SK-N-MC (cell line): ENCODE results near the gene NOP16.
"Not testable (repeated sequence)": the region's sequence is repeated elsewhere in the genome, so short reads cannot be mapped to it uniquely, and the experiment has no call there.

Source experiments
- DNase-seq: peaks from one replicate; pipeline ENCODE4 v3.0.0-alpha.2; 2011; ENCODE audit warnings: low read depth, low spot score
- H3K27ac ChIP-seq: fragments of 200-600 bp; sonication (generic); 2 replicates; pipeline ENCODE4 v1.5.1; 2016; ENCODE audit warnings: mixed run types
- H3K36me3 ChIP-seq: fragments of 200-600 bp; sonication (generic); 2 replicates; pipeline ENCODE4 v1.6.1; 2017; ENCODE audit warnings: antibody characterized with exemption, low read length, mixed read lengths; ENCODE audit not compliant: insufficient read depth
- H3K4me3 ChIP-seq: fragments of 200-600 bp; sonication (generic); 2 replicates; pipeline ENCODE4 v1.5.1; 2016
- H3K9ac ChIP-seq: fragments of 200-600 bp; sonication (generic); 2 replicates; pipeline ENCODE4 v1.8.0; 2017; ENCODE audit warnings: mixed run types, mixed read lengths; ENCODE audit not compliant: insufficient read length
- H3K9me3 ChIP-seq: fragments of 200-600 bp; sonication (generic); 2 replicates; pipeline ENCODE4 v1.6.1; 2017; ENCODE audit warnings: low read depth, mild to moderate bottlenecking, antibody characterized with exemption, low read length, moderate library complexity, mixed read lengths
- EZH2 ChIP-seq: fragments of 200-600 bp; sonication (generic); IDR thresholded peaks from one replicate; pipeline ENCODE4 v1.6.1; 2017; ENCODE audit warnings: antibody characterized with exemption
- FOXP2 ChIP-seq: optimal IDR thresholded peaks from 2 replicates; pipeline ENCODE3; 2011; ENCODE audit warnings: mild to moderate bottlenecking, moderate library complexity; ENCODE audit not compliant: insufficient read depth; ENCODE audit errors: extremely low read length, control extremely low read depth
- POLR2AphosphoS5 ChIP-seq: IDR thresholded peaks from 2 replicates; pipeline ENCODE4 v1.6.1; 2012; ENCODE audit warnings: mild to moderate bottlenecking, low read depth, low read length, borderline replicate concordance

Gene NOP16

DNA sequence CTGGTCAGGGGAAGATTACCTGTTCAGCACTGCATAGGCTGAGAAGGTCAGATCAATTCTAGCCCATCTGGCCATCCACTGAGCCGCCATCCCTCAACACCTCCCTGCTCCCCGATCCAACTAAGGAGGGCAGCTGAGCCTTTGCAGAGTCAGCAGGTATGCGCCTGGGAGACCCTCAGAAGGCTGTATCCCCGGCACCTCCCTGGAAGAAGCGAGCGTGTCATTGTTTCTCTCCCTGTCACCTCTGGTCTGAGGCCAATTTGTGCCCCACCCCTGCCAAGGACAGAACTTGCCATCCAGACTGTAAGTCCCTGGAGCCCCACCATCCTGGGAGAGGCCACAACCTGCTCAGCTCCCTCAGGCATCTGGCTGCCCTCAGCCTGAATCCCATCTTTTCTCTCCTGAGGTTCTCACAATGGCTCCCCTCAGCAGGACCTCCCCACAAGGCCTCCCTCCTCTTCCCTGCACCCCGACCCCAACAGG, 25.4 kb upstream of the NOP16 start:
- H3K9me3 ChIP-seq = no peaks in the 10 kb centered on the region
- no peak for DNase-seq
- TF ChIP-seq POLR2AphosphoS5 (no peak), FOXP2 (no peak), EZH2 (no peak)
- no peak overlapping the region for H3K4me3 ChIP-seq
- H3K9ac ChIP-seq = no peak overlapping the region
- H3K36me3 ChIP-seq = no peaks in the 10 kb centered on the region
- H3K27ac ChIP-seq = no peak overlapping the region

DNA sequence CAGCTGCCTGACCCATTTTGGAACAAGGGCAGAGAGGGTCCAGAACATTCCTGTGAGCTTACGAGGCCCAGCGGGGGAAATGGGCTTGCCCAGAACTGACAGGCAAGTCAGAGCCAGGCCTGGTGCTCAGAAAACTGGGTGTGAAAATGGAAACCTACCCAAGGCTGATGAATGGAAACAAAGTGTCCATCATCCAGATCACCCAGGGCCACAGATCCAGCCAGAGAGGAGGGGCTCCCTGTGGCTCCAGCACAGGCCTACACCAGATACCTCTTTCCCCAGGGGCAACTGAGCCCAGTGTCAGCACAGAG, 24.8 kb upstream of the NOP16 start:
- DNase-seq = no peak
- Histone ChIP-seq H3K9me3 (no peaks in the 10 kb centered on the region), H3K27ac (no peak overlapping the region), H3K36me3 (no peaks in the 10 kb centered on the region), H3K4me3 (no peak overlapping the region), H3K9ac (no peak overlapping the region)
- no peak for TF ChIP-seq POLR2AphosphoS5
- no peak for TF ChIP-seq FOXP2
- TF ChIP-seq EZH2 = no peak

DNA sequence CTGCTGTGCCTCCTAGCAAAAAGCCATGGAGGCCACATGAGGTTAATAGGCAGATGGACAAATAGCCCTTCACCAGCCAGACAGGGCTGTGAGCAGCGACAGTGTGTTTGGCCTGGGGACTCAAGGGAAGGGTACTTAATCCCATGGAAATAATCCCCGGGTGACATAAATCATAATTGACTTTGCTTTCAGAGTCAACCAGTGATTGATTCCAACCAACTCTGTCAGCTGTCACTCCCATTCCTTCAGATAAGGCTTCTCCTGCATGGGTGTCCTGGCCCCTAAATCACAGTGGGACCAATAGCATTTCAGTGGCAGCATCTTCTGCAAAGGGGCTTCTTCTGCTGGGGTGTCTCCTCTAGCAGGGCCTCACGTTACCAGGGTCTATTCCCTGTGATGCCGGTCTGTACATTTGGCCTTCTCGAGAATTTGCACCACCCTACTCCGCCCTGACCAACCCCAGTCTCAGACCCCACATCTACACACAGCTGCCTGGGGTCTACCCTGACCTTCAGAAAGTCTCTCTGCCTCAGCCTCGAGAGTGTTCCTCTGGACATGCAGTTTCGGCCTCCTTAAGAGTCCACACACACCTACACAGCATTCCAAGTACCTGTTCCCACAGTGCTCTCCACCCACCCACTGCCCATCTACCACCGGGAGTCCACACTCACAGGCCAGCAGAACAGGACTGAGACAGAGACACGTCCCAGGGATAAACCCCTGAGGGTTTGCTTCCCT, 24.3 kb upstream of the NOP16 start:
- Histone ChIP-seq H3K27ac (no peak overlapping the region), H3K9me3 (no peaks in the 10 kb centered on the region), H3K4me3 (no peak overlapping the region), H3K36me3 (no peaks in the 10 kb centered on the region), H3K9ac (no peak overlapping the region)
- TF ChIP-seq FOXP2 (no peak), POLR2AphosphoS5 (no peak), EZH2 (no peak)
- no peak for DNase-seq

DNA sequence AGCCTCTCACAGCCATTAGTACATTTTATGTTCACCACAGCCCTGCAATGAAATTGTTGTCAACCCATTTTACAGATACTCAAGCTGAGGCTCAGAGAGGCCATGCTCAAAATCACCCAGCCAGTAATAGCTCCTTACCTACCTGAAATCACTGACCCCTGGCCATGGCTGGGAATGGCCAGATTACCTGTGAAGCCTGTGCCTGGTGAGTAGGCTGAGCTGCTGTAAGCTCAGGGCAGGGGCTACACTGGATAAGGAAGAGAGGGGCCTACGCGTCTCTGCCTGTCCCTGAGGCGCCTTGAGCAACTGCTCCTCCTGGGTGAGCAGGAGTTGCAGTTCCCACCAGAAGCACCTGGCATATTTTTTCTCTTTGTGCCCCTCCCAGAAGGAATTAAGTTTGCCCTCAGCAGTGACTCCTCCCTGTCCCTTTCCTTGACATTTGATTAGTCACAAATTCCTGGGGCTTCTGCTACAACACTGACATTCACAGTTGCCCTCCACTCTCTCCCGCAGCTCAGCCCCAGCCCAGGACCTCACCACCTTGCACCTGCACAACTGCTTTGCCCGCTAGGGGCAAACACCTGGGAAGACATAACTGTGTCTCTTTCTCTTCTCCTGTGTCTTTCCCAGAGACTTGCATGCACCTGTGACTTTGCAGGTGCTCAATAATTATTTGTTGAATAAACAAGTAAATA, 22.2 kb upstream of the NOP16 start:
- Histone ChIP-seq H3K4me3 (no peak overlapping the region), H3K9ac (no peak overlapping the region), H3K27ac (no peak overlapping the region), H3K9me3 (no peaks in the 10 kb centered on the region), H3K36me3 (no peaks in the 10 kb centered on the region)
- no peak for DNase-seq
- TF ChIP-seq FOXP2 = no peak
- TF ChIP-seq EZH2 = no peak
- no peak for TF ChIP-seq POLR2AphosphoS5

DNA sequence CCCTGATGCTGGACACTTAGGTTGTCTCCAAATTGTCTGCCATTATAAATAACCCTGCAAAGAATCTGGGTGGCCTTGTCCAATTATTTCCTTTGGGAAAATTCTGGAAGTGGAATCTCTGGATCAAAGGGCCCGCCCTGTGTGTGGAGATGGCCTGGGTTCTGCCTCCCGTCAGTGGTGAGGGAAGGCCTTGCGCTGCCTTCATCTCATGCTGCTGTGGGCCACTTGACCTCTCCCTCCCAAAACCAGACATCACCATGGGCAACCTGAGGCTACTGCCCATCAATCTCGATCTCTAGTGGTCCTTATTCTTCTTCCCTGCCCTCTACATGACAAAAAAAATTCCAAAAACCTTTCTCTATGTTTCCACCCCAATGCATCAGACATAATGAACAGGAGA, 21.4 kb upstream of the NOP16 start:
- no peak for DNase-seq
- Histone ChIP-seq H3K36me3 (no peaks in the 10 kb centered on the region), H3K9me3 (no peaks in the 10 kb centered on the region), H3K4me3 (no peak overlapping the region), H3K27ac (no peak overlapping the region), H3K9ac (no peak overlapping the region)
- TF ChIP-seq POLR2AphosphoS5 (no peak), FOXP2 (no peak), EZH2 (no peak)

DNA sequence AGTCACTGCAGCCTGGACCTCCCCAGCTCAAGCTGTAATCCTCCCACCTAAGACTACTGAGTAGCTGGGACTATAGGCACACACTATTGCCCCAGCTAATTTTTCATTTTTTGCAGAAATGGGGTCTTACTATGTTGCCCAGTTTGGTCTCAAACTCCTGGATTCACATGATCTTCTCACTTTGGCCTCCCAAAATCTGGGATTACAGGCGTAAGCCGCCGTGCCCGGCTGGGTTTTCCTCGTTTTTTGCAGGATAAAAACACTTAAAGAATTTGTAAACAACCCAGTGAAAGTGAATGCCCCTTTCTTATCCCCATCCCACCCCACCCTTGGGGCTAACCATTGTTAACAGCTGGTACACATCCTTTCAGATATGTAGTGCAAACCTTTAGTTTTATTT, 20.2 kb upstream of the NOP16 start:
- Histone ChIP-seq H3K4me3 (no peak overlapping the region), H3K9me3 (no peaks in the 10 kb centered on the region), H3K9ac (no peak overlapping the region), H3K36me3 (no peaks in the 10 kb centered on the region), H3K27ac (no peak overlapping the region)
- TF ChIP-seq FOXP2 (no peak), EZH2 (no peak), POLR2AphosphoS5 (no peak)
- DNase-seq = no peak

DNA sequence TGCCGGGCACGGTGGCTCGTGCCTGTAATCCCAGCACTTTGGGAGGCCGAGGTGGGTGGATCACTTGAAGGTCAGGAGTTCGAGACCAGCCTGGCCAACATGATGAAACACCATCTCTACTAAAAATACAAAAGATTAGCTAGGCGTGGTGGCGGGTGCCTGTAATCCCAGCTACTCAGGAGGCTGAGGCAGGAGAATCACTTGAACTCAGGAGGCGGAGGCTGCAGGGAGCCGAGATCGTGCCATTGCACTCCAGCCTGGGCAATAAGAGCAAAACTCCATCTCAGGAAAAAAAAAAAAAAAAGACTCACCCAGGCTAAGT, 19.8 kb upstream of the NOP16 start:
- H3K4me3 ChIP-seq, H3K9me3 ChIP-seq, H3K9ac ChIP-seq, DNase-seq, H3K36me3 ChIP-seq, H3K27ac ChIP-seq: not testable (repeated sequence)

DNA sequence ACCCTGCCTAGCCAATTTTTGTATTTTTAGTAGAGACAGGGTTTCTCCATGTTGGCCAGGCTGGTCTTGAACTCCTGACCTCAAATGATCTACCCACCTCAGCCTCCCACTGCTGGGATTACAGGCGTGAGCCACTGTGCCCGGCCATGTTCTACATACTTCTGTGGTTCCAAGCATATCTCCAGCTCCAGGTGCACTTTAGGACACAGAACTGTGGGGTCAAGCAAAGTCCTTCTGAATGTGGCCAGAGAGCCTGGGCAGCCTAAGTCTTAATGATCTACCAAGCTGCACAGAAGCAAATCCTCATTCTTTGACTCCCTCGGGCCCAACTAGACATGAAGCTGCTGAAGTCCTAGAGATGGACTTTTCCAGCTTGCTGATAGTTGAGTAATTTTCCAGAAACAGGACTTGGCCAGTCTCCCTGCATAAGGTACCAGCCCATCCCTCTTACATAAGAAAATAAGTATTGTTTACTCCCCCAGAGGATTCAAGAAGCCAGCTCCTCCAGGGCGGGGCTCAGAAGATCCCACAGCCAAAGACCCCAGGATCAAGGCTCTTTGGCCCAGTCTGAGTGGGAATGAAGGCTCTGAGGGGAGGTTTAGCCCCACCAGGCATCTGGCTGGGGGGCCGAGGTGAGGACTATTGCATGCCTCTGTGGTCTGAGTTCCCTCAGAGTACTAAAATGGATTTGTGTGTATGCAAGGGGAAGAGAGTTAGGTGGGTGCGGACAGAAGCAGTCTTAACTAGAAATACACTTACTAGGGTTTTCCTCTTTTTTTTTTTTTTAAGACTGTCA, 19.3 kb upstream of the NOP16 start:
- H3K36me3 ChIP-seq = no peaks in the 10 kb centered on the region
- no peak overlapping the region for H3K27ac ChIP-seq
- no peak for DNase-seq
- TF ChIP-seq EZH2 (no peak), FOXP2 (no peak), POLR2AphosphoS5 (no peak)
- no peak overlapping the region for H3K9ac ChIP-seq
- no peak overlapping the region for H3K4me3 ChIP-seq
- no peaks in the 10 kb centered on the region for H3K9me3 ChIP-seq
